Stimulated activated CD4-positive, alpha-beta T cell treated with anti-CD3 and anti-CD28 coated beads, Interleukin-2, amount 100 ng/mL, for 48 hours (primary cell): ENCODE results near the gene CASZ1.

ENCODE experiments used
- DNase-seq, 2 donors: peaks; one replicate each; pipeline ENCODE4 v3.0.0-alpha.2; 2020

CASZ1 gene

GRCh38 chr1:10596780-10597179 lies 199.7 kb downstream of the CASZ1 start:
- no peak for DNase-seq

- no peak for DNase-seq
Observed at GRCh38 chr1:10594595-10595223, 201.7 kb downstream of the CASZ1 start.

GRCh38 chr1:10593750-10594149 lies 202.7 kb downstream of the CASZ1 start:
- DNase-seq, result no peak

- DNase-seq, result no peak
Observed at GRCh38 chr1:10592373-10592772, 204.1 kb downstream of the CASZ1 start.

GRCh38 chr1:10591010-10591409 lies 205.4 kb downstream of the CASZ1 start:
- no peak for DNase-seq

- DNase-seq, result no peak
Observed at GRCh38 chr1:10589074-10589473, 207.4 kb downstream of the CASZ1 start.

- no peak for DNase-seq
Observed at GRCh38 chr1:10588640-10589039, 207.8 kb downstream of the CASZ1 start.
